GM12865 (cell line): ENCODE results near the gene CHRNA3.

Experiments
- DNase-seq: peaks from one replicate; pipeline ENCODE4 v3.0.0; 2010; ENCODE audit warnings: low read depth
- H3K4me3 ChIP-seq: 2 replicates; pipeline ENCODE4 v1.5.1; 2011; ENCODE audit warnings: mild to moderate bottlenecking, low read depth, low read length, control low read depth
- TF ChIP-seq, protein P1 (sequence below): IDR thresholded peaks from 2 replicates; pipeline ENCODE4 v1.5.1; 2011; ENCODE audit warnings: low read length, control low read depth, low read depth, inconsistent platforms; ENCODE audit not compliant: insufficient read depth; ENCODE audit errors: missing control alignments

The CHRNA3 gene

DNA sequence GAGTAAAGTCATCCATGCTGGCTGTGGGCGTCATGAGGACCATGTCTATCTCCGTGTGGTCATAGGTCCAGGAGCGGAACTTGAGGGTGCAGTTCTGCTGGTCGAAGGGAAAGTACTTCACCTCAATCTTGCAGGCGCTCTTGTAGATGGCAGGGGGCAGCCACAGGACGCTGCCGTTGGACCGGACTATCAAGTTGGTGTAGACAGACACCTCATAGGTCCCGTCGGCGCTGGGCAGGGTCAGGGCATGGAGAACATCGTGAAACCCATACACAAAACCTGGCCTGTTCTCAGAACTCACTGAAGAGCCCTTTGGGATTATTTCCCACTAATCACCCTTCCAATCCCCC is 8.9 kb upstream of the CHRNA3 start:
- TF ChIP-seq, protein P1, sequence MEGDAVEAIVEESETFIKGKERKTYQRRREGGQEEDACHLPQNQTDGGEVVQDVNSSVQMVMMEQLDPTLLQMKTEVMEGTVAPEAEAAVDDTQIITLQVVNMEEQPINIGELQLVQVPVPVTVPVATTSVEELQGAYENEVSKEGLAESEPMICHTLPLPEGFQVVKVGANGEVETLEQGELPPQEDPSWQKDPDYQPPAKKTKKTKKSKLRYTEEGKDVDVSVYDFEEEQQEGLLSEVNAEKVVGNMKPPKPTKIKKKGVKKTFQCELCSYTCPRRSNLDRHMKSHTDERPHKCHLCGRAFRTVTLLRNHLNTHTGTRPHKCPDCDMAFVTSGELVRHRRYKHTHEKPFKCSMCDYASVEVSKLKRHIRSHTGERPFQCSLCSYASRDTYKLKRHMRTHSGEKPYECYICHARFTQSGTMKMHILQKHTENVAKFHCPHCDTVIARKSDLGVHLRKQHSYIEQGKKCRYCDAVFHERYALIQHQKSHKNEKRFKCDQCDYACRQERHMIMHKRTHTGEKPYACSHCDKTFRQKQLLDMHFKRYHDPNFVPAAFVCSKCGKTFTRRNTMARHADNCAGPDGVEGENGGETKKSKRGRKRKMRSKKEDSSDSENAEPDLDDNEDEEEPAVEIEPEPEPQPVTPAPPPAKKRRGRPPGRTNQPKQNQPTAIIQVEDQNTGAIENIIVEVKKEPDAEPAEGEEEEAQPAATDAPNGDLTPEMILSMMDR: no peak
- H3K4me3 ChIP-seq: no peak overlapping the region
- no peak for DNase-seq

GRCh38 chr15:78629031-78629715 is 8.4 kb upstream of the CHRNA3 start:
- DNase-seq: no peak
- no peak overlapping the region for H3K4me3 ChIP-seq
- TF ChIP-seq, protein P1: no peak

DNA sequence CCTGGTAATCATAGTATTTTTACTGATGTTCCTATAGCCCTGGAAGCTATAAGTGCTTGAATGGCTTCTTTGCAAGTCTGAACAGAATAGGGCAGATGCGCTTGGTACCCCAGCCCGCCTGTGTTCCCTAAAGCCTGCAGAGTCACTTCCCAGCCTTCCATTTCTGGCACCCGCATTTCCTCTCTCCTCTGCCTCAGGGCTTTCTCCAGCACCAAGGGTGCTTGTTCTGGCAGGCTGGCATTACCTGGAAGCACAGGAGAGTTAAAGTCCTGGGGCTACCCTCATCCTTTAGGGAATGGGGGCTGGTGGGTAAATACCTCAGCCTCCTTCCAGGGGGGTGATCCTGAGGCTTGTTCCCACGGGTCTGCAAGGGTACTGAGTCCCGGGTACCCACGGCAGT is 7.4 kb upstream of the CHRNA3 start:
- TF ChIP-seq, protein P1: no peak
- no peak overlapping the region for H3K4me3 ChIP-seq
- no peak for DNase-seq

GRCh38 chr15:78627348-78627747 is 6.6 kb upstream of the CHRNA3 start:
- no peak overlapping the region for H3K4me3 ChIP-seq
- DNase-seq: no peak
- TF ChIP-seq, protein P1: no peak

DNA sequence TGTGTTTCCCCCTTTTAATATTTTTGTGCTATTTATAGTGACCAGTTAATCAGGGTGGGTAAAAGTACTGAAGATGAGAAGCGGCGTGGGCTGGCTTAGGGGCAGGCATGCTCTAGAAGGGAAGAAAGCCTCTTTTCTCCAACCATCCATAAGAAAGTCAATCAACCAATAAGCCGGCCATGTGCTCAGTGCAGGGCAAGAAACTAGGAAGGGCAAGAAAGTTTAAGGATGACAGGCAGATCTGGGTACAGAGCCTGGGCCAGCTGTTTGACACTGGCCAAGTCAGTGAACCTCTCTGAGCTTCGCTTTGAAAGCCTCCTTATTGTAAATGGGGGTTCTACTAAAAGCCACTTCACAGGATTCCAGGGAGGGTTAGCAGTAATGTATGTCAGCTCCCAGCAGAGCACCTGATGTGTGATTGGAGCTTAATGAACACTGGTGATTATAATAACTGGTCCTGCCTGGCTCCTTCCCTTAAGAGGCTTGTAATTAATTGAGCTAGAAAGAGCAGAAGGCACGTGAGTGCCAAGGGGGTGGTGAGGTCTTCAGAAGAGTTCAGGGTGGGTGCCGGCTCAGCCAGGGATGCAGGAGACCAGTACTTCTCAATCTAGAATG is 5.7 kb upstream of the CHRNA3 start:
- TF ChIP-seq, protein P1: no peak
- no peak for DNase-seq
- H3K4me3 ChIP-seq: no peak overlapping the region

DNA sequence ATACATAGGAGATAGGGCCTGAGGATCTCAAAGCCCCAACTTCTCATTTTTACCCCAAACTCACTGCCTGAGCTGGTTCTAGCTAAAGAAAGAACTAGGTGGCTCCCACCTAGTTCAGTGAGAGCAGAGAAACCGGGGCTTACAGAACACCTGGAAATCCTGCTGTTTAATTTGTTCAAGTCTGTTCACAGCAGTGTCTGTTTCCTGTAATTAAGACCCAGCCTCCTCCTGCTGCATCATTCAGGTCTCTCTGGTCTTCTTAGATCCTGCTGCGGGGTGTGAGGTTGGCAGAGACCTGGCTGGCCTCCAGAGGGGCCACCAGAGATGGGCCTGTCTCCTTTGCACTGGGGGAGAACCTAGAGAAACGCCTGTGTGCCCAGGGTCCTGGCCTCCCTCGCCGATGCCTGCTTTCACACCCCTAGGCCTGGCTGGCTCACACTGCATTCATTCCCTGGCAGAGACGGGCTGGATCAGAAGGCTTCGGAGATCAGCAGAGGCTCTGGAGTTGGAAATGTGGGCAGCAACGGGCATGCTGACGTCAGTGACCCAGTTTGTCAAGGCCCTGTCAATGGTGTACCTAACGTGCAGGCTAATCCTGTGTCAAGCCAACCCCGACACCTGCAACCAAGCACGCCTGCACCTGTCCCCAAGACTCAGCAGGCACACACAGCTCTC is 4.9 kb upstream of the CHRNA3 start:
- H3K4me3 ChIP-seq: no peak overlapping the region
- no peak for DNase-seq
- TF ChIP-seq, protein P1: no peak
